GM18907 (cell line): ENCODE data around the gene CFAP74.
"Not testable (repeated sequence)": the region's sequence is repeated elsewhere in the genome, so short reads cannot be mapped to it uniquely, and the experiment has no call there.

Source experiments
- ATAC-seq: cut with Tn5 transposase; IDR thresholded peaks from one replicate; pipeline ENCODE4 v1.9.1; 2021; ENCODE audit warnings: mild to moderate bottlenecking, moderate library complexity; ENCODE audit not compliant: unreplicated experiment

Gene CFAP74

DNA sequence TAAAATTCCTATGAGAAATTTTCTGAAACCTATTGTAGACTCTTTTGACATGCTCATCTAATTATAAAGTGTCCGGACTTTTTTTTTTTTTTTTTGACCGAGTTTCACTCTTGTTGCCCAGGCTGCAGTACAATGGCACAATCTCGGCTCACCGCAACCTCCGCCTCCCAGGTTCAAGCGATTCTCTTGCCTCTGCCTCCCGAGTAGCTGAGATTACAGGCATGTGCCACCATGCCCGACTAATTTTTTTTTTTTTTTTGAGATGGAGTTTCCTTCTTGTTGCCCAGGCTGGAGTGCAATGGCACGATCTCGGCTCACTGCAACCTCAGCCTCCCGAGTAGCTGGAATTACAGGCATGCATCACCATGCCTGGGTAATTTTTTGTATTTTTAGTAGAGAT lies 119.7 kb downstream of the CFAP74 start:
- not testable (repeated sequence) for ATAC-seq

DNA sequence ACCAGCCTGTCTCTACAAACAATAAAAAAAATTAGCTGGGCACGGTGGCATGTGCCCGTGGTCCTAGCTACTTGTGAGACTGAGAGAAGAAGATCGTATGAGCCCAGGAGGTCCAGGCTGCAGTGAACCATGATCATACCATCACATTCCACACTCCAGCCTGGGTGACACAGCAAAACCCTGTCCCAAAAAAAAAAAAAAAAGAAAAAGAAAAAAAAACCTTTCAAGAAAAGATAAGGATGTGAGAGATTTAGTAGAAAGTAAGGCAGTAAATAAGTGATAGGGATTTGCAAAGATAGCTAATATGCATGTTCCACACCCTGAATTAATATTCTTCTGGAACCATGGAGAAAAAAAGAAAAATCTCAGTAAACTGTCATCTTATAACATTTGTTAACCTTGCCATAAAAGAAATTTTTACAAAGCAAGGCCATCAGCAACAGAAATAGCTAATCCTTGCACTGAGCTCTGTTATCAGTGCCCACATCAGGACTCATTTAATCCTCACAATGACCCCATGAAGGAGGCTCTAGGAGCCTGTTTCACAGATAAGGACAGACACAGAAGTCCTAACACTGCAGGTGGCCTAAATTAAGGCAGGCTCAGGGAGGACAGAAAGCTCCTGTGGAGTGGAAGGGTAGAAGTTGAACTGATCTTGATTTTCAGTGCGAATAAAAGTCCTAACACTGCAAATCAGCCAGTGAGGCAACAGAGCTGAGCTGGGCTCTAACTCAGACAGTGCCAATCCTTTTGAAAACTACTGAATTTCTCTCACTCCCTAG lies 120.3 kb downstream of the CFAP74 start:
- ATAC-seq = no peak

DNA sequence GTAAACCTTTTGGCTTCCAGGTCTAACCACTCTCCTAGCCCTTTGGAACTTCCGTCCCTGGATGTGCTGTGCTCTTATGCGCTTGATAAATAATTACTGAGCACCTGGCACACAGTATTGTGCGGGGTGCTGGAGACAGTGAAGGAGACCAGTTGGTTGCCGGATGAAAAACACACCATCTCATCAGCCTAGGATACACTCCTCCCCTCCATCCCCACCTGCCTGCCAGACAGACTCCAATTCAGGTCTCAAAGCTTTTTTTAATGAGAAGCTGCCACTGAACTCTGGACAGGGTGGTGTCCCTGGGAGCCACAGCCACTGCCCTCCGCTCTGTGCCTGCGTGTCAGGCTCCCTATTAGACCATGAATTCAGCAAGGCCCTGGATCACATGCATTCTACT lies 121.9 kb downstream of the CFAP74 start:
- ATAC-seq = no peak

DNA sequence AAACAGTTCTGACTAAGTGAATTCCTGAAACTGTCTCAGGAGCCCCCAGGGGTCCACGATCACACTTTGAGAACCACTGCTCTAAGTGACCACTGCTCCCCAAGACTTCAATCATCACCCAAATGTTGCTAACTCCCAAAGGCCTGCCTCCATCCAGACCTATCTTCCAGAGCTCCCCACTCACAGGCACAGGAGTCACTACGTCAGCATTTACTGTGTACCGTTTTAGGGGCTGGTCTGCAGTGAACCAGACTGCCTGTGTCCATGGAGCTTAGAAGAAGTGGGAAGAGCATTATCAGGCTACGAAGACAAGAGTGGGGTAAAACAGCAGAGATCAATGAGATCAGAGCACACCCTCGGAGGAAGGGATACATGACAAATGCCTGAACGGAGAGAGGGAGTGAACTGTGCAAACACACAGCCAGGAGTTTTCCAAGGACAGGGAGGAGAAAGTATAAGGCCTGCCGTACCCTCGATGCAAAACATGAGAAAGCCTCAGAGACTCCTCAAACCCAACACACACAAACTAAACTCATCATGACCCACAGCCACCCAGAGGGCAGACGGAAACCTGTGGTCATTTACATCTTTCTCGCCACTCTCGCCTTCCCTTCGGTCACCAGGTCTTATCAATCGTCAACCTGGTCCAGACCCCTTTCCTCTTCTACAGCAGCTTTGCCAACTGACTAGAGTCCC lies 122.8 kb downstream of the CFAP74 start:
- no peak for ATAC-seq

DNA sequence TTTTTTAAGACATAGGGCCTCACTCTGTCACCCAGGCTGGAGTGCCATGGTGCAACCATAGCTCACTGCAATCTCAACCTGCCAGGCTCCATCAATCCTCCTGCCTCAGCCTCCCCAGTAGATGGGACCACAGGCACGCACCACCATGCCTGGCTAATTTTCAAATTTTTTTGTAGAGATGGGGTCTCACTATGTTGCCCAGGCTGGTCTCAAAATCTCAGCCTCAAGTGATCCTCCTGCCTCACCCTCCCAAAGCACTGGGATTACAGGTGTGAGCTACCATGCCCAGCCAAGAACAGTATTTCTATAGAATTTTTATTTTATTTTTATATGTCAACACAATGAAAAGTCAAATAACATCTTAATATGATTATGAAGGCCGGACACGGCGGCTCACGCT lies 123.6 kb downstream of the CFAP74 start:
- no peak for ATAC-seq

DNA sequence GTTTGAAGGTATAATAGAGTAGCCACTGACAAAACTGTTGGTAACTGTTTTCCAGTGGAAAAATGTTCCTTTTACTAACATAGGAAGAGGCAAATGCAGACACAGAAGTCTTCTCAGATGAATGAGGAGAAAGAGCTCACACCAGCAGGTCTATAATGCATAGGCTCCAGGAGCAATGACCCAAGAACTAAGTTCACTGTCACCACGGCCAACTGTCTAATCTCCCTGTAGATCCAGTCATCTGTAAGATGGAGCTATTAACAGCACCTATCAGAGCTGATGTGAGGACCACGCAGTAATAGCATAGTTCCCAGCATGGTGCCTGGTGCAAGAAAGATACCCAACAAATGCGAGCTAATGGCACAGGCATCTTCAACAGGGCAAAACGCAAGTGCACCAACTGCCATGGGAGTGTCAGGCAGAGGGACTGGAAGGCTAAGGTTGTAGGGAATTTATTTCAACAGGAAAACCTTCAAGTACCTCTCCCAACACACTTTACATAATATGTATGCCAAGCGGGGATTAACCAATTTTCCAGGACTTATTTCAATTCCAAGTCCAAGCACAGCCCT lies 125.6 kb downstream of the CFAP74 start:
- no peak for ATAC-seq

DNA sequence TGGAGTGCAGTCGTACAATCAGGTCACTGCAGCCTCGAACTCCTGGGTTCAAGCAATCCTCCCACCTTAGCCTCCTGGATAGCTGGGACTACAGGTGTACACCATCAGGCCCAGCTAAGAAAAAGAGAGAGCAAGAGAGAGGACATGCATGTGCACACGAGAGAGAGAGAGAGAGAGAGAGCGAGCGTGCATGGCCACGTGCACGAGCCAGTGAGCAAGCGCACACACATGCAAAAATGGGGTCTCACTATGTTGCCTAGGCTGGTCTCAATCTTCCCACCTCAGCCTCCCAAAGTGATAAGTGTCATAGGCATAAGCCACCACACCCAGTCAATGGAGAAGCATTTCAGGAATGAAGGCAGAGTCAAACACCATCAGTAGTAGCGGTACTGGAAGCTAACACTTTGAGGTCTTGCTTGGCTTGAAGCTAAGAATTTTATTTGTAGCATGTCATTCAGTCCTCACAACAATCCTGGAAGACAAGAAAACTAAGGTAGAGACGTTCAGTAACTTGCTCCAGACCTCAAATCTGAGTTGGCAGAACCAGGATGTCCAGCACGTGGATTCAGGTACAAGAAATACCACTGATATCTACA lies 127.2 kb downstream of the CFAP74 start:
- ATAC-seq = no peak

DNA sequence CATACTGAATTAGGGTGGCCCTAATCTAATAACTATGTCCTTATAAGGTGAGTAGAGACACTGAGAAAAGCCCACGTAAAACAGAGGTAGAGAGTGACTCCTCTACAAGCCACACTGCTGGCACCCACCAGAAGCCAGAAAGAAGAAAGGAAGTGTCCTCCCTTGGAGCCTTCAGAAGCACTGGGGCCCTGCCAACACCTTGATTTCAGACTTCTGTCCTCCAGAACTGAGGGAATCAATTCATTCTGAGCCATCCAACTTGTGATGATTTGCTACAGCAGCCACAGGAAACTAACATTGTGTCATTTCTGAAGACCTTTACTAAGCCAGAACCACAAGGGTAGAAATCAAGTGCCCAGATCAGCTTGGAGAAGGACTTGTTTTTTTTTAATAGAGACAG lies 127.7 kb downstream of the CFAP74 start:
- ATAC-seq = no peak

DNA sequence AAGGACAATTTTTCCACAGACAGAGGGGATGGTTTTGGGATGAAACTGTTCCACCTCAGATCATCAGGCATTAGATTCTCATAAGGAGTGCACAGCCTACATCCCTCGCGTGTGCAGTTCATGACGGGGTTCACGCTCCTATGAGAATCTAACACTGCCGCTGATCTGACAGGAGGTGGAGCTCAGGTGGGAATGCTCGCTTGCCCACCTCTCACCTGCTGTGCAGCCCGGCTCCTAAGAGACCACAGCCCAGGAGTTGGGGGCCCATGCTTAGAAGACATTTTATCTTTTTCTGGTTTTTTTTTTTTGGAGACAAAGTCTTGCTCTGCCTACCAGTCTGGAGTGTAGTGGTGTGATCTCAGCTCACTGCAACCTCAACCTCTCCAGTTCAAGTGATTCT lies 128.7 kb downstream of the CFAP74 start:
- no peak for ATAC-seq

DNA sequence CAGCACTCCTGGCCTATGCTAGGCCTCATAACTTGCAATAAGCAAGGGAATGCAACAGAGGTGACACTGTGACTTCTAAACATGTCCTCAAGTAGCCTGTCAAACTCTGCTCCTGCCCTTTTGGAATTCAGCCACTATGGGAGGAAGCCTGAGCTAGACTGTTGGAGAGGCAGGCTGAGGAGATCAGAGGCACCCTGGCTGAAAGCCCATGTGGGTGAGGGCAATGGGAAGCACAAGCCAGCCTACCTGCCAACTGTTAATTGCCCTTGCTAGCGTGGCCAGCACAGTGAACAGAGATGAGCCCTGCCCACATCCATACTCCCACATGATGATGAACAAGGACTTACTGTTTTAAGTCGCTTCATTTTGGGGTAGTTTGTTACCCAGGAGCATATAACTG lies 130.4 kb downstream of the CFAP74 start:
- no peak for ATAC-seq

DNA sequence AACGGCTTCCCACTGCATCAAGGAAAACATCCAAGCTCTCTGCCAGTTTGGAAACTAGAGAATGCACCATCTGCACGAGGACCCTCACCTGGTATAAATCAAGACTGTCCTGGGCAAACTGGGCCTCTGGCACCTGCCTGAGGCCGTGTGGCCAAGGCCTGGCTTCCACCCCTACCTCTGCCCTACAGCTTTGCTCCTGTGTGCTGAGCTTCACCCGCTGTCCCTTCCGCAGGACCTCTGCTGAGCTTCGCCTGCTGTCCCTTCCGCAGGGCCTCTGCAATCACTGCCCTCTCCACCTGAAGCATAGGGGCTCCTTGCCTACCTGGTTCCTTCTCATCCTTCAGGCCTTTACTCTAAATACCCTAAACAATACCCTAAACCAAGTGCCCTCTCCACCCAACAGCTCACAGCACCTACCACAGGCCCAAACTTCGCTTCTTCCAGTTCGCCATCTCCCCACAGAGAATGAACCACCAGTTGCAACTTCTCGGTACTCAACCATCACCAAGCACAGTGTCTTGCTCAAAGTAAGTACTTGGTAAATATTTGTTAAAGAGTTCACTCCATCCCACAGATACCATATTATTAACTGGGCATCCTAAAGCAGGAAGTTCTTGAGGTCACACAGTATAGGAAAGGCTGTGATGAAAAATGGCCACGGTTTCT lies 131.1 kb downstream of the CFAP74 start:
- no peak for ATAC-seq
